ENCODE data around the gene AK2. TPM values are rescaled to one million over a fixed set of nuclear protein-coding genes. Genes with fewer than 3 reads are reported as not detected.

AK2 gene
- total and polyA plus RNA-seq, 2 donors (not counting 3 experiments of a cell fraction or from before 2014, with no cell fraction given) = 107 to 134 TPM

- DNase-seq (ENCODE audit: low read depth, low spot score) (no peak), FAIRE-seq (no peak)
- H3K9me3 ChIP-seq (replicated peaks; ENCODE audit: control insufficient read depth, insufficient read depth, low read length) = no peaks in the 10 kb centered on the region
- TF ChIP-seq JUN (IDR thresholded peaks at IDR 0.05; ENCODE audit: borderline replicate concordance, insufficient read depth, insufficient read length, low read depth) (no peak), EZH2 (IDR thresholded peaks at IDR 0.05; ENCODE audit: borderline replicate concordance, low read depth, low read length, severe bottlenecking) (peak; percentile 57)
- H4K20me1 ChIP-seq (replicated peaks; ENCODE audit: control insufficient read depth, extremely low read depth, insufficient read depth, low read length) = no peaks in the 10 kb centered on the region
- no TSS peak for BruUV-seq (replicated peaks)
- peak overlapping the region; percentile 45 for H3K4me2 ChIP-seq (ENCODE audit: insufficient read depth, low read length)
- intact Hi-C loops (cut with micrococcal nuclease) = loop anchor here (1.0 to 5.0 kb wide), 2 partner anchors 205 to 264 kb away; partner anchors contain the start of genes S100PBP and YARS1
- H3K27ac ChIP-seq (ENCODE audit: insufficient read depth, low read depth, low read length) = no peak overlapping the region
- dilution Hi-C loops (cut with MboI; ENCODE audit: extremely low pct_ligation_motif_present, low sequenced_read_pairs) = no loop called here
- H3K79me2 ChIP-seq (ENCODE audit: control insufficient read depth, insufficient read depth, low read length) = no peaks in the 10 kb centered on the region
- H3K27me3 ChIP-seq (ENCODE audit: control insufficient read depth in 2 of 2, insufficient read depth in 2 of 2, low read length in 2 of 2) = peaks cover 11 to 22% of the 10 kb centered on the region in 2 experiments
- H3K4me1 ChIP-seq (ENCODE audit: control insufficient read depth, extremely low read depth, insufficient read depth, low read length) = peaks cover 10% of the 10 kb centered on the region
- CTCF ChIA-PET = interaction anchor here (3.2 kb wide), 1 partner anchor 148 kb away, joined by 17 read pairs; no protein-coding TSS in a partner anchor
- no peaks in the 10 kb centered on the region for H3K9me1 ChIP-seq (replicated peaks; ENCODE audit: control insufficient read depth, extremely low read depth, insufficient read depth, low read length)
- POLR2A ChIA-PET = no interaction called here
- no peak overlapping the region for H3K9ac ChIP-seq (replicated peaks; ENCODE audit: extremely low read depth, insufficient read depth, low read length)
- H2AFZ ChIP-seq (ENCODE audit: low read depth, low read length) = peak overlapping the region; percentile 99
- H3K4me3 ChIP-seq (replicated peaks in 1 of 3; ENCODE audit: insufficient read depth in 1 of 3, low read depth in 1 of 3, low read length in 3 of 3) = peak overlapping the region in 2 of 3 experiments; percentile 44 to 64
- no peaks in the 10 kb centered on the region for H3K36me3 ChIP-seq (ENCODE audit: control insufficient read depth in 2 of 2, extremely low read depth in 1 of 2, insufficient read depth in 2 of 2, low read length in 2 of 2)
Observed at GRCh38 chr1:33081554-33082305, 45.0 kb upstream of the AK2 start.

- peaks cover 10% of the 10 kb centered on the region for H3K4me1 ChIP-seq (ENCODE audit: control insufficient read depth, extremely low read depth, insufficient read depth, low read length)
- H3K27me3 ChIP-seq (ENCODE audit: control insufficient read depth in 2 of 2, insufficient read depth in 2 of 2, low read length in 2 of 2) = peaks cover 11 to 22% of the 10 kb centered on the region in 2 experiments
- no peaks in the 10 kb centered on the region for H3K79me2 ChIP-seq (ENCODE audit: control insufficient read depth, insufficient read depth, low read length)
- BruUV-seq (replicated peaks) = no TSS peak
- ChIA-PET POLR2A (interaction anchor here (1.0 kb wide), 1 partner anchor 184 kb away, joined by 3 read pairs; no protein-coding TSS in a partner anchor), CTCF (interaction anchor here (0.5 to 3.2 kb wide), 5 partner anchors 147 to 560 kb away, joined by 3 to 17 read pairs (median 4); partner anchors contain the start of gene FNDC5)
- FAIRE-seq = peak; percentile 93
- TF ChIP-seq MAX (IDR thresholded peaks at IDR 0.05; ENCODE audit: insufficient read depth, insufficient read length) (no peak), EZH2 (IDR thresholded peaks at IDR 0.05; ENCODE audit: borderline replicate concordance, low read depth, low read length, severe bottlenecking) (no peak)
- peak within 1 kb of the TSS; percentile 88 for H3K4me2 ChIP-seq (ENCODE audit: insufficient read depth, low read length)
- dilution Hi-C loops (cut with MboI; ENCODE audit: extremely low pct_ligation_motif_present, low sequenced_read_pairs) (no loop called here), intact Hi-C loops (cut with micrococcal nuclease) (loop anchor here (5.0 kb wide), 1 partner anchor 264 kb away; the partner anchor contains the start of genes S100PBP and YARS1)
- no peaks in the 10 kb centered on the region for H3K9me3 ChIP-seq (replicated peaks; ENCODE audit: control insufficient read depth, insufficient read depth, low read length)
- peak within 1 kb of the TSS; percentile 28 to 64 (median 55) for H3K4me3 ChIP-seq (replicated peaks in 1 of 3; ENCODE audit: insufficient read depth in 1 of 3, low read depth in 1 of 3, low read length in 3 of 3)
- no peaks in the 10 kb centered on the region for H4K20me1 ChIP-seq (replicated peaks; ENCODE audit: control insufficient read depth, extremely low read depth, insufficient read depth, low read length)
- peak; percentile 92 for DNase-seq (ENCODE audit: low read depth, low spot score)
- no peaks in the 10 kb centered on the region for H3K9me1 ChIP-seq (replicated peaks; ENCODE audit: control insufficient read depth, extremely low read depth, insufficient read depth, low read length)
- H3K36me3 ChIP-seq (ENCODE audit: control insufficient read depth in 2 of 2, extremely low read depth in 1 of 2, insufficient read depth in 2 of 2, low read length in 2 of 2) = no peaks in the 10 kb centered on the region
- no peak within 1 kb of the TSS for H3K27ac ChIP-seq (ENCODE audit: insufficient read depth, low read depth, low read length)
- H3K9ac ChIP-seq (replicated peaks; ENCODE audit: extremely low read depth, insufficient read depth, low read length) = peak within 1 kb of the TSS; percentile 25
- peak within 1 kb of the TSS; percentile 99 for H2AFZ ChIP-seq (ENCODE audit: low read depth, low read length)
Observed at GRCh38 chr1:33080885-33081553, 44.3 kb upstream of the AK2 start, which contains the start of gene AZIN2. Gene AZIN2 (plus strand): TSS chr1:33081153. CDS start chr1:33082250, 1,097 bp downstream.
